Suprapubic skin (tissue), 4 donors: ENCODE results near the gene ZNF778. TPM values are rescaled to one million over a fixed set of nuclear protein-coding genes. Genes with fewer than 3 reads are reported as not detected.

ENCODE experiments used
- DNase-seq, 2 donors: peaks; one replicate each; pipeline ENCODE4 v3.0.0-alpha.2; 2019; ENCODE audit warnings: low spot score in 2 of 2
- H3K27ac ChIP-seq: fragments of 200-600 bp; sonication (generic); one replicate; pipeline ENCODE4 v1.5.1; 2019
- H3K27me3 ChIP-seq: fragments of 200-600 bp; sonication (generic); one replicate; pipeline ENCODE4 v1.5.1; 2019
- H3K36me3 ChIP-seq: fragments of 200-600 bp; sonication (generic); one replicate; pipeline ENCODE4 v1.5.1; 2019
- H3K4me1 ChIP-seq: fragments of 200-600 bp; sonication (generic); one replicate; pipeline ENCODE4 v1.5.1; 2019
- H3K4me3 ChIP-seq: fragments of 200-600 bp; sonication (generic); one replicate; pipeline ENCODE4 v1.5.1; 2019; ENCODE audit warnings: mild to moderate bottlenecking
- H3K9me3 ChIP-seq: fragments of 200-600 bp; sonication (generic); one replicate; pipeline ENCODE4 v1.5.1; 2019
- EP300 ChIP-seq: sonication (generic); formaldehyde crosslinking; IDR thresholded peaks from one replicate; pipeline ENCODE4 v1.6.1; 2017; ENCODE audit warnings: antibody characterized with exemption
- POLR2A ChIP-seq, 2 donors: fragments of 450-650 bp; IDR thresholded peaks; one replicate each; pipeline ENCODE4 v1.6.1; 2017; ENCODE audit warnings: antibody characterized with exemption in 2 of 2, mild to moderate bottlenecking in 2 of 2, moderate library complexity in 2 of 2
- POLR2AphosphoS5 ChIP-seq, 3 donors: sonication (generic); formaldehyde crosslinking; IDR thresholded peaks; one replicate each; pipeline ENCODE4 v1.6.1; 2017; ENCODE audit warnings: antibody characterized with exemption in 3 of 3
- WGBS: methylation state at CpG from one replicate; pipeline ENCODE4 v1.1.5; 2018; 5-methylcytosine and 5-hydroxymethylcytosine counted together
- total RNA-seq, 4 donors: library from RNA; depleted of rRNA; stranded (reverse); fragments of >200 nt; gene quantifications; one replicate each; pipeline ENCODE4 v1.1.0, GENCODE V29; 2016
- TF ChIP-seq, protein P1 (sequence below), 2 donors: fragments of 200-600 bp in 1 of 2; fragments of 450-650 bp in 1 of 2; sonication (generic) in 1 of 2; IDR thresholded peaks; one replicate each; pipeline ENCODE4 v1.5.1; 2016 to 2019; ENCODE audit warnings: antibody characterized with exemption in 2 of 2, mild to moderate bottlenecking in 1 of 2, moderate library complexity in 1 of 2

ZNF778 gene
- total RNA-seq, 4 donors from 2014 or later = 22.0 to 69.6 (median 26.0) TPM

GRCh38 chr16:89285381-89285780, 67.9 kb downstream of the ZNF778 start:
- Histone ChIP-seq H3K36me3 (peaks cover 90% of the 10 kb centered on the region), H3K4me3 (no peak overlapping the region), H3K27me3 (no peaks in the 10 kb centered on the region), H3K9me3 (no peaks in the 10 kb centered on the region), H3K4me1 (no peaks in the 10 kb centered on the region), H3K27ac (no peak overlapping the region)
- TF ChIP-seq POLR2AphosphoS5 (IDR thresholded peaks at IDR 0.05) (no peak), EP300 (no peak), POLR2A (IDR thresholded peaks at IDR 0.05) (no peak)
- TF ChIP-seq, protein P1, sequence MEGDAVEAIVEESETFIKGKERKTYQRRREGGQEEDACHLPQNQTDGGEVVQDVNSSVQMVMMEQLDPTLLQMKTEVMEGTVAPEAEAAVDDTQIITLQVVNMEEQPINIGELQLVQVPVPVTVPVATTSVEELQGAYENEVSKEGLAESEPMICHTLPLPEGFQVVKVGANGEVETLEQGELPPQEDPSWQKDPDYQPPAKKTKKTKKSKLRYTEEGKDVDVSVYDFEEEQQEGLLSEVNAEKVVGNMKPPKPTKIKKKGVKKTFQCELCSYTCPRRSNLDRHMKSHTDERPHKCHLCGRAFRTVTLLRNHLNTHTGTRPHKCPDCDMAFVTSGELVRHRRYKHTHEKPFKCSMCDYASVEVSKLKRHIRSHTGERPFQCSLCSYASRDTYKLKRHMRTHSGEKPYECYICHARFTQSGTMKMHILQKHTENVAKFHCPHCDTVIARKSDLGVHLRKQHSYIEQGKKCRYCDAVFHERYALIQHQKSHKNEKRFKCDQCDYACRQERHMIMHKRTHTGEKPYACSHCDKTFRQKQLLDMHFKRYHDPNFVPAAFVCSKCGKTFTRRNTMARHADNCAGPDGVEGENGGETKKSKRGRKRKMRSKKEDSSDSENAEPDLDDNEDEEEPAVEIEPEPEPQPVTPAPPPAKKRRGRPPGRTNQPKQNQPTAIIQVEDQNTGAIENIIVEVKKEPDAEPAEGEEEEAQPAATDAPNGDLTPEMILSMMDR (IDR thresholded peaks at IDR 0.05) = no peak
- 94% methylated on average over 17 of the region's 17 CpGs for WGBS
- DNase-seq = no peak

DNA sequence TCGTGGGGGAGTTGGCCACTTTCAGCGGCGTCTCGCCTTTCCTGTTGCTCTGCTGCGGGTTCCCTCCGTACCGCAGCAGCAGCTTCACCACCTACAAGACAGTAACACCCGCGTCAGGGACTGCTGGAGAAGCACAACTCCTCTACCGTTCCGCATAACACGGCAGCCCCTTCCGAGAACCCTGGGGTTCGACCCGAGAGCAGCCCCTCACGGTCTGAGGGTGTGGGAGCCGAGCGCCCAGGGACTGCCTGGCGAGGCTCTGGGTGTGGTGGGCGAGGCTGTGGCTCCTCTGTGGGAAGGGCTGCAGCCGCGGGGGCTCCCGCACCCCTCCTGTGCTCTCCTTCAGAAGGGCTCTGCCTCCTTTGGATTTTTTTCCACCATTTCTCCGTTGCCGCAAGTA, 68.6 kb downstream of the ZNF778 start:
- H3K27ac ChIP-seq = no peak overlapping the region
- no peaks in the 10 kb centered on the region for H3K9me3 ChIP-seq
- no peaks in the 10 kb centered on the region for H3K4me1 ChIP-seq
- TF ChIP-seq POLR2A (IDR thresholded peaks at IDR 0.05) (no peak), EP300 (no peak), POLR2AphosphoS5 (IDR thresholded peaks at IDR 0.05) (no peak)
- TF ChIP-seq, protein P1 (IDR thresholded peaks at IDR 0.05) = no peak
- DNase-seq = no peak
- H3K27me3 ChIP-seq = no peaks in the 10 kb centered on the region
- peaks cover 90% of the 10 kb centered on the region for H3K36me3 ChIP-seq
- WGBS = 94% methylated on average over 23 of the region's 25 CpGs
- no peak overlapping the region for H3K4me3 ChIP-seq

Other genes starting within 250 kb of the ZNF778 start
- gene CBFA2T3, start 240.5 kb upstream of the ZNF778 start, total RNA-seq = 1 to 10 TPM; 1.5 to 6.6 (median 2.9) TPM
- 10 to 100 TPM; 26.1 to 55.1 (median 32.5) TPM for gene ACSF3, start 123.9 kb upstream of the ZNF778 start, total RNA-seq
- under 1 TPM in 2 of 4 donors, not detected in 2; 0.16 to 0.48 TPM for gene CDH15, start 46.0 kb upstream of the ZNF778 start, total RNA-seq
- 1 to 10 TPM in 3 of 4 donors, under 1 TPM in 1; 0.72 to 6.6 (median 4.7) TPM for gene SLC22A31, start 17.2 kb upstream of the ZNF778 start, total RNA-seq